ENCODE measurements around the gene UBR2.
"Not testable (repeated sequence)": the region's sequence is repeated elsewhere in the genome, so short reads cannot be mapped to it uniquely, and the experiment has no call there.

The UBR2 gene

GRCh38 chr6:42733867-42734481 lies 170.1 kb downstream of the UBR2 start:
- DNase-seq, result not testable (repeated sequence)

GRCh38 chr6:42735976-42736375 lies 172.1 kb downstream of the UBR2 start:
- no peak for DNase-seq

- no peak for DNase-seq
Measured at GRCh38 chr6:42740725-42741124, 176.9 kb downstream of the UBR2 start.

GRCh38 chr6:42742116-42742894 lies 178.5 kb downstream of the UBR2 start:
- DNase-seq, result peak; percentile 58

Measured in fibroblast of skin of right biceps (primary cell).